Inflammatory macrophage (primary cell): ENCODE results near the gene NME7.
"Not testable (repeated sequence)": the region's sequence is repeated elsewhere in the genome, so short reads cannot be mapped to it uniquely, and the experiment has no call there.

Source experiments
- DNase-seq, 2 donors: peaks; one replicate each; pipeline ENCODE4 v3.0.0-alpha.2; 2020 to 2022

The NME7 gene

GRCh38 chr1:169300854-169301253 is 66.7 kb downstream of the NME7 start:
- no peak for DNase-seq

DNA sequence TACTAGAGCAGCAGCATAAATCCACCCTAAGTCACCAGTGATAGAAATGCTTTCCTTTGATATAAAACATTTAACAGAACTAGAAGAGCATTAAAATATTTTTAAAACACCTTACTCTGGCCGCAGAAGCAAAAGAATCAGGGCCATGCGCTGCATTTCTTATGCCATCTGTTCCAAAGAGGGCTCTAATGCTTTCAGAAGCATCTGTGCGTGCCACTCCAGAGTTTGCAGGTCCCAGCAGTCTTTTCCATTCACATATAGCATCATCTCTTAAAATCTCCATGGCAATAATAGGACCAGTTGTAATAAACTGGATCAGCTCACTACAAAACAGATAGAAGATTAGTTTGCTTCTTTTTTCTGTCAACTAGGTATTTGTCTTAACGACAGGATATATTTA is 69.2 kb downstream of the NME7 start:
- DNase-seq = no peak

DNA sequence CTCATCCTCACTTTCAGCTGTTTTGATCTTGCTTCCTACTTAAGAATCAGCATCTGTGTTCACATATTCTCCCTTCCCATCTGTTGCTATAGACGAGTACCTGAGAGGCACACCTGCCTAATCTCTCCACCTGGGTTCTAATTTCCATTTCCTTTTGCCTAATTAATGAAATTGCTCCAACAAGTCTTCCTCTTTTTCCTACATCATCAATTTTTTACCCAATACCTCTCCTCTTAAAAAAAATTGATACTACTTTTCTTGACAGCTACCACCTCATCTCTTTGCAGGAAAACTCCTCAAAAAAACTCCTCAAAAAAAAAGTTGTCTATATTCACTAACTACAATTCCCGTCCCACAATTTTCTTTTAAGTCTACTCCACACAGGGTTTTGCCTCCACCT is 71.8 kb downstream of the NME7 start:
- DNase-seq = no peak

- DNase-seq = no peak
These were observed 72.2 kb downstream of the NME7 start for GRCh38 chr1:169295425-169295824.

GRCh38 chr1:169289016-169289415 is 78.6 kb downstream of the NME7 start:
- DNase-seq = no peak

- no peak for DNase-seq
These were observed 79.6 kb downstream of the NME7 start for GRCh38 chr1:169288011-169288414.

DNA sequence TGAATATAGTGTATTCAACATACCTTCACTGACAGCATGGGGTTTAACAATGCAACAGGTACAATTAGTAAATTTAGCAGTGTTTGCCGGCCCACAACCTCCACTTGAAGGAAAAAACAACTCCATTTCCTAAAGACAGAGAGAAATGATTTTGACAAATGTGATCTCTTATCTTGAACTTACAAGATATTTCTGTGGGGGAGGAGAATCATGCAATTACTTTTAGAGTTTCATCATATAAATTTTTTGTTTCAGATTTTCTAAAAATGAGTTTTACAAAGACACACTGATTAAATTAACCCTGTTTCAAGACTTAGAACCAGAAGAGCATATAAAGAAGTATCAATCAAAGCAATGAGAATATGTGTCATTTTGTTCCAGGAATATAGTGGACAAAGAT is 80.3 kb downstream of the NME7 start:
- DNase-seq = no peak

DNA sequence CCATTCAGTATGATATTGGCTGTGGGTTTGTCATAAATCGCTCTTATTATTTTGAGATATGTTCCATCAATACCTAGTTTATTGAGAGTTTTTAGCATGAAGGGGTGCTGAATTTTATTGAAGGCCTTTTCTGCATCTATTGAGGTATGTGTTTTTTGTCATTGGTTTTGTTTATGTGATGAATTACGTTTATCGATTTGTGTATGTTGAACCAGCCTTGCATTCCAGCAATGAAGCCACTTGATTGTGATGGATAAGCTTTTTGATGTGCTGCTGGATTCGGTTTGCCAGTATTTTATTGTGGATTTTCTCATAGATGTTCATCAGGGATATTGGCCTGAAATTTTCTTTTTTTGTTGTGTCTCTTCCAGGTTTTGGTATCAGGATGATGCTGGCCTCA is 86.0 kb downstream of the NME7 start:
- DNase-seq = not testable (repeated sequence)

DNA sequence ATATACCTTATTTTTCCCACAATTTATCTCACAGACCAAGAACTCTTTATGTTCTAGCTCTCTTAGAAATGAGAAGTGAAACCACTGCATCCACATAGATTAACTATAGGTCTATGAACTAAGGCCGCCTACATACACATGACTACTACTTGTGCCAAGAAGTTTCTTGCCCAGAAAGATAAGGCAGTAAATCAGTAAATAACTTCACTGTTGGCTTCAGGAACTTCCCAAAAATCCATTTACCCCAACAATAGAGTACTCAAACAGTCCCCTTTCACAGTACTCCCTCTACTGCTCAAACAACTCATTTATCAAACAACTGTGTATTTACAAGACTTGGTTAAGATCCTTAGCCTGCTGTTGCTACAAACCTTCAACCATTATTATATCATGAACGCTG is 96.5 kb downstream of the NME7 start:
- peak; percentile 76 to 87 for DNase-seq

DNA sequence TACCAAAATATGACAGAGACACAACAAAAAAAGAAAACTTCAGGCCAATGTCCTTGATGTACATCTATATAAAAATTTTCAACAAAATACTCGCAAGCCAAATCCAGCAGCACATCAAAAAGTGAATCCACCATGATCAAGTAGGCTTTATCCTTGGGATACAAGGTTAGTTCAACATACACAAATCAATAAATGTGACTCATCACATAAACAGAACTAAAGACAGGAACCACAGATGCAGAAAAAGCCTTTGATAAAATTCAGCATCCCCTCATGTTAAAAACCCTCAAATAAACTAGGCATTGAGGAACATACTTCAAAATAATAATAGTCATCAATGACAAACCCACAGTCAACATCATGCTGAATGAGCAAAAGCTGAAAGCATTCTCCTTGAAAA is 101.5 kb downstream of the NME7 start:
- DNase-seq = no peak

- DNase-seq = no peak
These were observed 104.5 kb downstream of the NME7 start for GRCh38 chr1:169263059-169263458.

DNA sequence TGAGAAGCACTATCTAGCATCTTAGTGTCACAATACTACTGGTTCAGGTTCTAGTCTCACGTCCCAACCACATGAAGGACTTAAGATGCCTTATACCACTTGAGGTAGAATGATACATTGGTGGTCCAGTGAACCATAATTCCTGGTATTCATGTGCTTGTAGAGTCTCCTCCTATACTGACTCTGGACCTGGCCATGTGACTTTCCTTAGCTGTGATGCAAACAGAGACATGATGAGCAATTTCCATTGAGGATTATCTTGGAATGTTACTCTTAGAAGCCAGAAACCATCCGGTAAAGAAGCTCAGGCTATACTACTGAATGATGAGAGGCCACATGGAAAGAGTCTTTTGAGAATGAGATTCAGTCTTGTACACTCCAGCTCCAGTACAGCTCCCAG is 105.7 kb downstream of the NME7 start:
- no peak for DNase-seq

- DNase-seq = peak; percentile 39 to 79
These were observed 107.0 kb downstream of the NME7 start for GRCh38 chr1:169260478-169261151.

DNA sequence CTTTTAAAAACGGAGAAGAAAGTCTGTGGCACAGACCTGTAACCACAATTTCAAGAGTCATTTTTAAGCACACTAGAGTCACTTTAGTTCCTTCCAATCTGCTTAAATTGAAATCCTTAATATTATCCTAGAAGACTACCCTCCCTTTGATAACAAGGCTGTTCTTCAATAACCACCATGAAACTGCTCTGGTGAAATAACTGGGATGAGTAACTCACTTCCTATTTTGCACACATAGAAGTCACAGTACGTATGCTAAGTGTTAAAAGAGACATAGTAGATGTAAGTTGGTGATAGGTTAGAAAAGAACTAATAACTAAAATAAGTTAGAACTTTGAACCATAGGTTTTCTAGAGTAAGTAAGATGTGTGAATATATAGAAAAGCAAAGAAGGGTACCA is 107.8 kb downstream of the NME7 start:
- peak; percentile 48 to 76 for DNase-seq

DNA sequence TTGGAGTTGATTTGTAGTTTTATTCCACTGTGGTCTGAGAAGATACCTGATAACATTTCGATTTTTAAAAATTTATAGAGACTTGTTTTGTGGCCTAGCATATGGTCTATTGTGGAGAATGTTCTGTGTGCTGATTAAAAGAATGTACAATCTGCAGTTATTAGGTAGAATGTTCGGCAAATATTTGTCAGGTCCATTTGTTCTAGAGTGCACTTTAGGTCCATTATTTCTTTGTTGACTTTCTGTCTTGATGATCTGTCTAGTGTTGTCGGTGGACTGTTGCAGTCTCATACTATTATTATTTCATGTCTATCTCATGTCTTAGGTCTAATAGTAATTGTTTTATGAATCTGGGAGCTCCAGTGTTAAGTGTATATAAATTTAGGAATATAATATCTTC is 116.8 kb downstream of the NME7 start:
- DNase-seq = no peak

- DNase-seq = no peak
These were observed 117.6 kb downstream of the NME7 start for GRCh38 chr1:169250022-169250421.

DNA sequence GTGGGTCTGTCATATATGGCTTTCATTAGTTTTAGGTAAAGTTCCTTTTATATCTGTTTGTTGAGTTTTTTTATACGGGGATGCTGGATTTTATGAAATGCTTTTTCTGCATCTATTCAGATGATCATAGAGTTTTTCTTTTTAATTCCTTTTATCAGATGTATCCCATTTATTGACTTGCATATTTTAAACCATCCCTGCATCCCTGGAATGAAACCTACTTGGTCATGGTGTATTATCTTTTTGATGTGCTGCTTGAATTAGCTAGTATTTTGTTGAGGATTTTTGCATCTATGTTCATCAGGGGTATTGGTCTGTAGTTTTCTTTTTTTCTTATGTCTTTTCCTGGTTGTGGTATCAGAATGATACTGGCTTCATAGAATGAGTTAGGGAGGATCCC is 118.0 kb downstream of the NME7 start:
- no peak for DNase-seq

- DNase-seq = no peak
These were observed 121.9 kb downstream of the NME7 start for GRCh38 chr1:169245706-169246105.

DNA sequence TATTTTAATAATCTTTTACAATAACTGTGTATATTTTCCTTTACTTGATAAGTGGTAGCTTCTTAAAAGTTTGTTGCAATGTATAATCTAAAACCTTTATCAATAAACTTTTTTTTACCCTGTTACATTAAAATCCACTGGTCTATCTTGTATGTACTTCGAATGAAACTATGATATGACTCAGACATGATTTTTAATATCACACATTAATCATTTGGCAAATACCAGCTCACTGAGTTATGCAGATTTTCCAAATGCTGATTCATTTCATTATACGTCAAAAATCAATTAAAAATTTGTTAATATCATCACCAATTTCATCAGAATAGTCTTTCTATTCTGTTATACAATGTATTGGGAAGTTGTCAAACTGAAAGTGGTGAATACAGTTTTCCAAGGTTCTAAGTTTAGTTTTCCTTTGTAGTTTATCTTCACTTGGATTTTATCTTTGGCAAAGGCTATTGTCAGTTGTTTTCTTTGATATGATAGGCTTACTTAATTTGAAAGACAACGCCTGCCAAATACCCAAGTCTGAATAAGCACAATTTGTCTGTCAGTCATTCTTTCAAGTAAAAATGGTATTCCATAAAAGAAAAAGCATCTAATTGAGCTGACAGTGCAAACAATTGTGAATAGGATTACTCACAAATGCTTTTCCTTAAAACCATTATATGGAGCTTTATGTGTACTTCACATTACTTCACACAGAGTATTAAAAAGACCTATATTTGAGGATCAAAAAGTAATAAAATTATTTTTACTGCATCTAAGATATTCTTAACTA is 127.0 kb downstream of the NME7 start:
- DNase-seq = no peak

DNA sequence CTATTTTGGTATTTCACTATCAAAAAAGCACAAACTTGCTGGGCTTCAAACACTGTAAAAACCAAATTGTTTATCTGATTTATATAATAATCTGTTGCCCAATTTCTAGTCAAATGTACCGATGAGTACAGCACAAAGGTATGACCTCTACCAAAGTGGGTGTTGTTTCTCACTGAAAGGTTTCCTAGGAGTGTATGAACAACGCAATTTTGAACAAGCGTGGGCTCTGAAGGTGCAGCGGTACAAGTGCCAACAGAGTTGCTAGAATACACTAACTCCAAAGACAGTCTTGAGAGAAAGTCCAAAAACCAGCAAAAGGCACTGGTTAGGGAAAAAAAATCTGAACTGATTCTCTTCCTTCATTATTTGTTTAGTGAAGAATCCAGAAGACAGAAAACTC is 130.7 kb downstream of the NME7 start:
- no peak for DNase-seq

GRCh38 chr1:169236143-169236542 is 131.5 kb downstream of the NME7 start:
- DNase-seq = no peak

GRCh38 chr1:169235568-169235967 is 132.0 kb downstream of the NME7 start:
- DNase-seq = no peak

- DNase-seq = no peak
These were observed 132.8 kb downstream of the NME7 start for GRCh38 chr1:169234780-169235179.

GRCh38 chr1:169217636-169218035 is 150.0 kb downstream of the NME7 start:
- peak; percentile 61 to 67 for DNase-seq

DNA sequence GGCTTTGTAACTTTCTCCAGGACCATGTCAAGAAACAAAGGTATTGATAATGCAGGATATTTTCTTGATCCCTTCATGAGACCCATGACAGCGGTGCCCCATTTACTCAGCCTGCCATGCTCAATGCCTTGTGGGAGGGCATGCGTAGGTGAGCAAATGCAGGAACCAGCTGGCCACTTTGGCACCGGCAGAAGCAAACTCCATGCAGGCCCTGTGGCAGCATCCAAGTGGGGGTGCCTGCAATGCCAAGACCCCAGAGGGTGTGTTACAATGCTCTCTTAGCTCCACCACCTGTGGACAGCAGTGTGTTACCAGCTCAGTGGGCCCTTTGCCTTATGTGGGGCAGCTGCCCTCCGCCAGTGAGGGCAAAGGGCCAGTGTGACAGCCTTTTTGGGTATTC is 153.0 kb downstream of the NME7 start:
- no peak for DNase-seq
